Hematopoietic multipotent progenitor cell treated with erythropoietin and hydrocortisone succinate and interleukin-3 and kit ligand, for 4 days (in vitro differentiated cells): ENCODE measurements around the gene THUMPD3.

ENCODE experiments used
- DNase-seq: peaks from one replicate; pipeline ENCODE4 v3.0.0-alpha.2; 2015

The THUMPD3 gene

GRCh38 chr3:9397906-9398699 lies 35.2 kb downstream of the THUMPD3 start:
- peak; percentile 74 for DNase-seq

DNA sequence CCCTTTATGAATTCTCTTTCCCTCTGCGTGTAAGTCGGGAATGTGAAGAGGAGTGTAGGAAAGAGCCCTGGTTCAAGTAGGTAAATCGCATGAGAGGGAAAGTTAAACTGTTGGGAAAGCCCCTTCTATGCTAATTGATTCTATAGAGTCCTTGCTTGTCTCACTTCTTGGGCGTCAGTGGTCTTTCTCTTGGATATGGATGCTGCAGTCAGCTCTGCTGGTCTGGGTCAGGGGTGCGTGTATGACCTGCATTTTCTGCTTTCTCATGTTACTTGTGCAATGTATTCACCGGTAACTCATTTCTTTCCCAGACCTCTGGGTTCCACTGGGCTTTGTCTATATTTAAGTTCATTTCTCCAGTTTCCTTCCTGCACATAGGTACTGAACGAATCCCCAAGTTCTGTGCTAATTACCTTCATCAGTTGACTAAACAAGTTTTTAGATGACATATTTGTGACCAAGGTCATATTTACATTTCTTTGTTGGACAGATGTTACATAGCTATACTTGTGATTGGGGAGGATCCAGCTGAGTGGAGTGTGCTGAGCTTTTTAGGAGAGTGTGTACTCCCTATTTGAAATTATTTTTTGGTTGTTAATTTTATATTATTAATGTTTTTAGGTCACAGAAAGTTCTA lies 36.0 kb downstream of the THUMPD3 start:
- peak; percentile 66 for DNase-seq

- no peak for DNase-seq
Measured at GRCh38 chr3:9399337-9399703, 36.5 kb downstream of the THUMPD3 start.

DNA sequence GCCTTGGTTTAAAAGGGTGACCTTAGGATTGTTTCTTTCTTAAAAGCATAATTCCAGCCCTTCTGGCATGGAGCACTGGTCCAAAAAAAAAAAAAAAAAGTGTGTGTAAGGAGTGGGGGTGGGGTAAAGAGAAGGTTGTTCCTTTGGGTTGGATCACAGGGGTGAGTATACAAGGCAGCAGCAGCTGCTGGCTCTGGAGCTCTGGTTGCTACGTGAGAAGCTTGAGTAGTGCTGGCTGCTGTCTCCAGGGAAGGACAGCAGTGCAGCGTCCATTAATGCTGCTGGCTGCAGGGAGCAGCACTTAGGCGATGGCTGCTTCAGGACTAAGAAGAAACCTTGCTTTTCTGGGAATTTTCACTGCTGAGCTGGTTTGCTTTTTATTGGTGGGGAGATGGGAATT lies 36.9 kb downstream of the THUMPD3 start:
- DNase-seq = peak; percentile 76

DNA sequence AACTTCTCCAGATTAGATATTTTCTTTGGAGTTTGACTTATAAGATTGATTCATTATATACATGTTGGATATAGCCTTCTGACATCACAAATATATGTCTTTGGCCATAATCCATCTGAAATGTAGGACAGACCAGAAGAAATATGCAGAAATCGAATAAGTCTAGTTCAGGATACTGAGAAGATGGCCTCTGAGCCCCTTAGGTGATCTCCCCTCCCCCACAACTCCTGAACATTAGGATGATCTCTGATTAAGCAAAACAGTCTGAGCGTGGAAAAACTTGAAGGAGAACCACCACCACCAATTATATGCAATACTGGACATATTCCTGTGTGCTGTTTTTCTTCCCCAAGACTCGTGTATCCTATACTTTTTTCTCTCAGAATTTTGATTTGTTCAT lies 37.8 kb downstream of the THUMPD3 start:
- no peak for DNase-seq

- DNase-seq = no peak
Measured at GRCh38 chr3:9401986-9402385, 39.1 kb downstream of the THUMPD3 start.

- DNase-seq = peak; percentile 46
Measured at GRCh38 chr3:9402410-9403228, 39.8 kb downstream of the THUMPD3 start.

DNA sequence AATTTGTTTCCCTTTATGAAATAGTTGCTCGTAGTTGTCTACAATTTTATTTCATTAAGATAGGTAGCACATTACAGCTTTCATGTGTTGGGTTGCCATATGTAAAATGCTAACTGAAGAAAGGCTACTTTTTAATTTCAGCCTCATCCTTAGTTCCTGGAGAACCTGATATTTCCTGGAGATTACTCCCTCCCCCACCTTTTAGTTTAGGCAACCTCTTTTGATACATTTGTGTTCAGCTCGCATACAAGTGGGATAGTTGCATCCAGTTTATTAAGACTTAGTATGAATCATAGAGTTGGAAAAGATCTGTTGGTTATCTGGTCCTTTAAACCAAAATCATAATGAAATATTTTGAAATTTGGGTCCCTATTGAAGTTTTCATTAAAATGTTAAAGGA lies 40.6 kb downstream of the THUMPD3 start:
- no peak for DNase-seq

DNA sequence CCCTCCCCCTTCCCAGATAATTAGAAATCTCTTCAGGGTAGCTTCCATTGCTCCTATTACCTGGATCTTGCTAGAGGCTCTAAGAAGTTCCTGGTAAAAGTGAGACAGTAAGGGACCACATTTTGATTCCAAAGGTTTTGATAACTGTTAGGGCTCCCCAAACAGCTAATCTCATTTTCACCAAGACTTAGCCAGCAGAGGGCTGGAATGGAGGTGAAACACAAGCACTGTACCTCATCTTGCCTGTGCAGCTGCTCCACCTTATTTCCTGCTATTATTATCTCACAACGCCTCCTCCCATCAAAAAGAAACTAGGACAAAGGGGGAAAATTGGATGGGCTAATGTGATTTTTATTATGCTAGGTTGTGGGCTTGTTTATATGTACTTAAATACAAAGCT lies 41.8 kb downstream of the THUMPD3 start:
- DNase-seq = peak; percentile 46

- no peak for DNase-seq
Measured at GRCh38 chr3:9405756-9406155, 42.9 kb downstream of the THUMPD3 start.

DNA sequence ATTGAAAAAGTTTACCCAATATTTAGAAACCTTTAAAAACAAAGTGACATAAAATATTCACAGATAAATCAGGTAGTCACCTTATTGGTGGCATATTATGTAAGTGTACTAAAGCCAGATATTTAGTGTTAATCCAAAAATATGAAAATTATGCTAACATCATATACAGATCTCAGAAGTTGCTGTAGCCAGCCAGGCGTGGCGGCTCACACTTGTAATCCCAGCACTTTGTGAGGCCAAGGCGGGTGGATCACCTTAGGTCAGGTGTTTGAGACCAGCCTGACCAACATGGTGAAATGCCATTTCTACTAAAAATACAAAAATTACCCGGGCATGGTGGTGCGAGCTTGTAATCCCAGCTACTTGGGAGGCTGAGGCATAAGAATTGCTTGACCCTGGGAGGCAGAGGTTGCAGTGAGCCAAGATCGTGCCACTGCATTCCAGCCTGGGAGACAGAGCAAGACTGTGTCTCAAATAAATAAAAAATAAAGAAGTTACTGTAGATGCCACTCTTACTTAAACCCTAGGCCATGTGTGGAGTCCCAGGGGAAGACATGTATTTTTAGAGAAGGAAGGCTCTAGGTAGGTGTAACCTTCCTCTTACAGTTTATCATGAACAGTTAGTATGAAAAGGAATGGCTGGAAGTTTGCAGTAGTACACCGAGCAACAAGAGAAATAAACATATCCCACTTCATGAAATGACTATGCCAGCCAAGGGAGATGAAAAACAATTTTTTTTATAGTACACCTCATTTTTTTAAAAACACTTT lies 44.2 kb downstream of the THUMPD3 start:
- DNase-seq = no peak

DNA sequence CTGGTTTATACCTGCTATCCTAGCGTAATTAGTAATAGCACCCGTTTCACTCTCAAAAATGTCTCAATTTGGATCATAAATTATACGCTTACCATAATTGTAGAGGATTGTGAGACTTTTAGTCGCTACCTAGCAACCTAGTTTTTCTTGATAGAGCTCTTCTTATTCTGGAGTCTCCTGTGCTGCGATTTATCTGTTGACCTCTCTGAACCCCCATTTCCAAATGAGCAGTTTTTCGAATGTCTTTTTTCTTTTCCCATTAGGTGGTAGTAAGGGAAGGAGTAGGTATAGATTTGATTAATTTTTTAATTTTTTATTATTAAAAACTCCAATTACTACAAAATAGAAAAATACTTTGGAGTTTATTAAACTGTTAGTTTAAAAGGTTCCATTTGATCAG lies 45.2 kb downstream of the THUMPD3 start:
- DNase-seq = no peak

DNA sequence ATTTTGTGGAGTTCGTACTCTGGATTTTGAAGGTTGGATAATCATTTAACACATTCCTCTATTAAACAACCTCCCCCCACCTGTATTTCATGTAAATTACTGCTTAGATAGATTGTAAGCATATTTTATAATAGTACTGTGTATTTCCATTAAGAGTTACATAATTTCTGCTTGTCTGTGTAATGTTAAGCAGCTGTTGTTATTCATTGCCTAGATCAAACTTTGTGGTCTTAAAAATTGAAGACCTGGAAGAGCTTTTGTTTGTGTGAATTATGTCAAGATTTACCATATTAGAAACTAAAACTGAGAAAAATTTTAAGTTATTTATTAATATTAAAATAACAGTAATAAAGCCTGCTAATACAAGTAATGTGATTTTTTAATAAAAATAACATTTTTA lies 45.7 kb downstream of the THUMPD3 start:
- DNase-seq = no peak

GRCh38 chr3:9409981-9410854 lies 47.4 kb downstream of the THUMPD3 start:
- peak; percentile 49 for DNase-seq

DNA sequence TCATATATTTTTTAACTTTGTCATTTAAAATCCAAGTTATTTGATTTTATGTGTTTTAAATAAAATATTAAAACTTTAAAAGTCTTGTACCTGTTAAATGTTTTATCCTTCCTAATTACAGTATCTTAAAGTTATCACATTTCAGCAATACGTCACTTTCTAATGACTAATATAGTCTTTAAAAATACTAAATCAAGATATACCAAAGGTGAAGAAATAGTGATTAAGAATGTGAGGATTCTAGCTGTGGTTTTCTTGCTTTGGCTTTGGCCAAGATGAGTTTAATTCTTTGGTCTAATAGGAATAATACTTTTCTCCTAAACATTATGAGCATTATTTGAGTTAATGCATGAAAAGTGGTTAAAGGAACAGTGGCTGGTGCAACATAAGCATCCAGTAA lies 48.4 kb downstream of the THUMPD3 start:
- DNase-seq = no peak

DNA sequence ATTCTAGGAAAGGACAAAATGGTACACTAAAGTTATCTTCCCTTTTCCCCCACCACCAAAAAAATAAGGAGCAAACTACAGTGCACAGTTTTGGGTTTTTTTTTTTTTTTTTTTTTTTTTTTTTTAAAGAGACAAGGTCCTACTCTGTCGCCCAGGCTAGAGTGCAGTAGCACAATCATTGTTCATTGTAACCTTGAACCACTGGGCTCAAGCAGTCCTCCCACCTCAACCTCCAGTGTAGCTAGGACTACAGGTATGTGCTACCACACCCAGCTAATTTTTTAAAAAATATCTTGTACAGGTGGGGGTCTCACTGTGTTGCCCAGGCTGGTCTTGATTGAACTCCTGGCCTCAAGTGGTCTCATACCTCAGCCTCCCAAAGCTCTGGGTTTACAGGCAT lies 49.4 kb downstream of the THUMPD3 start:
- DNase-seq = no peak

DNA sequence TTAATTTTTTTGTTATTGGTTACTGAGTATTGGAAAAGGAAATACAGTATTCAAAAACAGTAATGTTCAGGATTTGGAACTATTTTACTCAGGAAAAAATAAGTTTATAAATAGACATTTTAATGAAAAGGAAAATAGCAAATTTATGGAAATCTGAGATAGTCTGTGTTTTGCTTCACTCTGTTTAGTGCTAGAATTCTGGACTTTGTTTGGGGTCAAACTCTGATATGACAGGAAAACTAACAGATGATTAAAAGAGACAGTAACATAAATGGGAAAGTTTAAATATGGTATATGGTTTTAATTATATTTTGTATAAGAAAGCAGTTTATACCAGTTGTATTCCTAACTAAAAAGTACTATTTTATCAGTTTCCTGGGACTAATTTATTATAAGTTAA lies 52.0 kb downstream of the THUMPD3 start:
- no peak for DNase-seq

DNA sequence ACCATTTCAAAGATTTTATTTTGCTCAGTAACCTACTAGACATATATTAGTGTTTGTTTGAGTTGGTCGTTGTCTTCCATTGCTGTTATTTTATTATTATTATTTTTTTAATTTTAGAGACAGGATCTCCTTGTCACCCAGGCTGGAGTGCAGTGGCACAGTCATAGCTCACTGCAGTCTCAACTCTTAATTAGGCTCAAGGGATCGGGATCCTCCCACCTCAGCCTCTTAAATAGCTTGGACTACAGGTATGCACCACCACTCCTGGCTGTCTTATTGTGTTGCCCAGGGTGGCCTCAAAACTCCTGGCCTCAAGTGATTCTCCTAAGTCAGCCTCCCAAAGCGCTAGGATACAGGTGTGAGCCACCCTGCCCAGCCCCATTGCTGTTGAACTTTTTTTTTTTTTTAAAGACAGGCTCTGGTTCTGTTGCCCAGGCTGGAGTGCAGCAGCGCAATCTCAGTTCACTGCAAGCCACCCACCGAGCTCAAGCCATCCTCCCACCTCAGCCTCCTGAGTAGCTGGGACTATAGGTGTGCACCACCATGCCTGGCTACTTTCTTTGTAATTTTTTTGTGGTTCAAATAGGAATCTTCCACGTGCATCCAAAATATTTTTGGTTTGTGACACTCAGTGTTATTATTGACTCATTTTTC lies 52.8 kb downstream of the THUMPD3 start:
- no peak for DNase-seq

- DNase-seq = no peak
Measured at GRCh38 chr3:9416139-9416780, 53.4 kb downstream of the THUMPD3 start.

DNA sequence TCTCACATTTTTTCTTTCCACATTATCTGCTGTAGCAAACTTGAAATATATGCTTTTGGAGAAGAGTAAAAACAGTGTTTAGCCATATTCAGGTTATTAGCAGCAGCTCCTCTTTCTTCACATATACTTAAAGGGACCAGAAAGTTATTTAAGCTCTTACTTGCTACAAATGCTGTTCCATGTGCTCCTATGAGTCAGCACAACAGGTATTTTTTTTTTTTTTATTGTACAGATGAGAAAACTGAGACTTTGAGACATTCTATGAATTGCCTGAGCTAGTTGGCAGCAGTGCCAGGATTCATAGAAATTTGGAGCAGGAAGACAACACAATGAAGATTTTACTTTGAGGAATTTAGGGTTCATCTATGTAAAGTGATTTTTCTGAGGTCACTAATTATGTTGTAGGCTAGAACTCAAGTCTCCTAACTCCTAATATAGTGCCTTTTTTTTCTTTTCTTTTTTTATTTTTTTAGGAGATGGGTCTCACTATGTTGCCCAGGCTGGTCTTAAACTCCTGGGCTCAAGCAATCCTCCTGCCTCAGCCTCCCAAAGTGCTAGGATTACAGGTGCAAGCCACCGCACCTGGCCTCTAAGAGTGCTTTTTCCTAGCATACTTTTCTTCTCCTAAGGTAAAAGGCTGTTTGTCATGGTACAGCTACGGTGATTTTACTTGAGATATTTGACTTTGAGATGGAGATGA lies 58.1 kb downstream of the THUMPD3 start:
- no peak for DNase-seq
